ENCODE measurements around the gene LDB1.

LDB1 gene

GRCh38 chr10:102151774-102152544 is 31.8 kb upstream of the LDB1 start, which contains the start of gene NOLC1:
TSS of gene NOLC1 (plus strand) at chr10:102152389. CDS start at chr10:102152411, 22 bp downstream.
- peaks cover 36% of the 10 kb centered on the region for H3K79me2 ChIP-seq (ENCODE audit: insufficient read depth, low read length)
- H3K4me1 ChIP-seq (ENCODE audit: insufficient read depth, low read length, severe bottlenecking) = peaks cover 11% of the 10 kb centered on the region
- H3K36me3 ChIP-seq (ENCODE audit: insufficient read depth, low read length) = peaks cover 56% of the 10 kb centered on the region
- TF ChIP-seq CTCF (IDR thresholded peaks at IDR 0.05; ENCODE audit: low read length) = no peak
- no peak for TF ChIP-seq EZH2 (IDR thresholded peaks at IDR 0.05; ENCODE audit: borderline replicate concordance, low read length)
- H3F3A ChIP-seq (ENCODE audit: insufficient read depth, low read length) = no peaks in the 10 kb centered on the region
- no peaks in the 10 kb centered on the region for H3K27me3 ChIP-seq (ENCODE audit: insufficient read depth, low read length)
- H3K9me3 ChIP-seq (ENCODE audit: low read length) = no peaks in the 10 kb centered on the region
- no peaks in the 10 kb centered on the region for H4K20me1 ChIP-seq (ENCODE audit: insufficient read depth, low read length)
- H3K4me2 ChIP-seq (ENCODE audit: low read length) = peak within 1 kb of the TSS; percentile 97
- peak within 1 kb of the TSS; percentile 83 for H3K27ac ChIP-seq (ENCODE audit: low read depth, low read length, poor library complexity, severe bottlenecking)
- H3K4me3 ChIP-seq (ENCODE audit: low read depth, low read length, poor library complexity, severe bottlenecking) = peak within 1 kb of the TSS; percentile 91
- H3K9me2 ChIP-seq (ENCODE audit: low read depth, low read length) = no peaks in the 10 kb centered on the region
- peak within 1 kb of the TSS; percentile 98 for H3K9ac ChIP-seq (ENCODE audit: low read length)
- no peak within 1 kb of the TSS for H2AFZ ChIP-seq (ENCODE audit: low read length)

- peak overlapping the region; percentile 91 for H3K4me3 ChIP-seq (ENCODE audit: low read depth, low read length, poor library complexity, severe bottlenecking)
- no peaks in the 10 kb centered on the region for H3K9me3 ChIP-seq (ENCODE audit: low read length)
- no peaks in the 10 kb centered on the region for H4K20me1 ChIP-seq (ENCODE audit: insufficient read depth, low read length)
- H3K27ac ChIP-seq (ENCODE audit: low read depth, low read length, poor library complexity, severe bottlenecking) = peak overlapping the region; percentile 83
- peak overlapping the region; percentile 70 for H3K4me2 ChIP-seq (ENCODE audit: low read length)
- H3K79me2 ChIP-seq (ENCODE audit: insufficient read depth, low read length) = peaks cover 33% of the 10 kb centered on the region
- H3K9ac ChIP-seq (ENCODE audit: low read length) = peak overlapping the region; percentile 72
- no peaks in the 10 kb centered on the region for H3K9me2 ChIP-seq (ENCODE audit: low read depth, low read length)
- no peaks in the 10 kb centered on the region for H3K27me3 ChIP-seq (ENCODE audit: insufficient read depth, low read length)
- H3F3A ChIP-seq (ENCODE audit: insufficient read depth, low read length) = no peaks in the 10 kb centered on the region
- H3K4me1 ChIP-seq (ENCODE audit: insufficient read depth, low read length, severe bottlenecking) = peaks cover 11% of the 10 kb centered on the region
- no peak overlapping the region for H2AFZ ChIP-seq (ENCODE audit: low read length)
- peaks cover 56% of the 10 kb centered on the region for H3K36me3 ChIP-seq (ENCODE audit: insufficient read depth, low read length)
- TF ChIP-seq CTCF (IDR thresholded peaks at IDR 0.05; ENCODE audit: low read length) (no peak), EZH2 (IDR thresholded peaks at IDR 0.05; ENCODE audit: borderline replicate concordance, low read length) (no peak)
These were observed 31.0 kb upstream of the LDB1 start for GRCh38 chr10:102150970-102151773.

- no peaks in the 10 kb centered on the region for H3K27me3 ChIP-seq (ENCODE audit: insufficient read depth, low read length)
- peaks cover 9% of the 10 kb centered on the region for H3K4me1 ChIP-seq (ENCODE audit: insufficient read depth, low read length, severe bottlenecking)
- no peaks in the 10 kb centered on the region for H3K9me2 ChIP-seq (ENCODE audit: low read depth, low read length)
- TF ChIP-seq CTCF (IDR thresholded peaks at IDR 0.05; ENCODE audit: low read length) = no peak
- TF ChIP-seq EZH2 (IDR thresholded peaks at IDR 0.05; ENCODE audit: borderline replicate concordance, low read length) = no peak
- H3K36me3 ChIP-seq (ENCODE audit: insufficient read depth, low read length) = peaks cover 59% of the 10 kb centered on the region
- H4K20me1 ChIP-seq (ENCODE audit: insufficient read depth, low read length) = no peaks in the 10 kb centered on the region
- no peaks in the 10 kb centered on the region for H3K9me3 ChIP-seq (ENCODE audit: low read length)
- H2AFZ ChIP-seq (ENCODE audit: low read length) = no peak overlapping the region
- no peaks in the 10 kb centered on the region for H3F3A ChIP-seq (ENCODE audit: insufficient read depth, low read length)
- no peak overlapping the region for H3K4me3 ChIP-seq (ENCODE audit: low read depth, low read length, poor library complexity, severe bottlenecking)
- H3K9ac ChIP-seq (ENCODE audit: low read length) = no peak overlapping the region
- peaks cover 10% of the 10 kb centered on the region for H3K79me2 ChIP-seq (ENCODE audit: insufficient read depth, low read length)
- H3K4me2 ChIP-seq (ENCODE audit: low read length) = no peak overlapping the region
- no peak overlapping the region for H3K27ac ChIP-seq (ENCODE audit: low read depth, low read length, poor library complexity, severe bottlenecking)
These were observed 28.1 kb upstream of the LDB1 start for GRCh38 chr10:102148275-102148674.

Data from OCI-LY1 (cell line).